C4-2B (cell line): ENCODE measurements around the gene SYT1.

Source experiments
- ZFX ChIP-seq: fragments of 450-650 bp; IDR thresholded peaks from 2 replicates; pipeline ENCODE4 v1.6.1; 2017
- TF ChIP-seq, protein P1 (sequence below): fragments of 450-650 bp; conservative IDR thresholded peaks from 2 replicates; pipeline ENCODE4 v1.5.1; 2017; ENCODE audit warnings: mild to moderate bottlenecking

GRCh38 chr12:79255288-79255687, 390.7 kb downstream of the SYT1 start:
- TF ChIP-seq, protein P1, sequence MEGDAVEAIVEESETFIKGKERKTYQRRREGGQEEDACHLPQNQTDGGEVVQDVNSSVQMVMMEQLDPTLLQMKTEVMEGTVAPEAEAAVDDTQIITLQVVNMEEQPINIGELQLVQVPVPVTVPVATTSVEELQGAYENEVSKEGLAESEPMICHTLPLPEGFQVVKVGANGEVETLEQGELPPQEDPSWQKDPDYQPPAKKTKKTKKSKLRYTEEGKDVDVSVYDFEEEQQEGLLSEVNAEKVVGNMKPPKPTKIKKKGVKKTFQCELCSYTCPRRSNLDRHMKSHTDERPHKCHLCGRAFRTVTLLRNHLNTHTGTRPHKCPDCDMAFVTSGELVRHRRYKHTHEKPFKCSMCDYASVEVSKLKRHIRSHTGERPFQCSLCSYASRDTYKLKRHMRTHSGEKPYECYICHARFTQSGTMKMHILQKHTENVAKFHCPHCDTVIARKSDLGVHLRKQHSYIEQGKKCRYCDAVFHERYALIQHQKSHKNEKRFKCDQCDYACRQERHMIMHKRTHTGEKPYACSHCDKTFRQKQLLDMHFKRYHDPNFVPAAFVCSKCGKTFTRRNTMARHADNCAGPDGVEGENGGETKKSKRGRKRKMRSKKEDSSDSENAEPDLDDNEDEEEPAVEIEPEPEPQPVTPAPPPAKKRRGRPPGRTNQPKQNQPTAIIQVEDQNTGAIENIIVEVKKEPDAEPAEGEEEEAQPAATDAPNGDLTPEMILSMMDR: no peak
- TF ChIP-seq ZFX: no peak
